AG10803 (cell line): Measurements from ENCODE around the gene RASAL2.

Experiments
- DNase-seq: peaks from one replicate; pipeline ENCODE4 v3.0.0; 2010; ENCODE audit warnings: low read depth
- H3K4me3 ChIP-seq: 2 replicates; pipeline ENCODE4 v1.5.1; 2011; ENCODE audit warnings: mild to moderate bottlenecking, low read length, control low read depth
- TF ChIP-seq, protein P1 (sequence below): conservative IDR thresholded peaks from 2 replicates; pipeline ENCODE4 v1.5.1; 2011; ENCODE audit warnings: mild to moderate bottlenecking, low read length, control low read depth, inconsistent platforms

The RASAL2 gene

DNA sequence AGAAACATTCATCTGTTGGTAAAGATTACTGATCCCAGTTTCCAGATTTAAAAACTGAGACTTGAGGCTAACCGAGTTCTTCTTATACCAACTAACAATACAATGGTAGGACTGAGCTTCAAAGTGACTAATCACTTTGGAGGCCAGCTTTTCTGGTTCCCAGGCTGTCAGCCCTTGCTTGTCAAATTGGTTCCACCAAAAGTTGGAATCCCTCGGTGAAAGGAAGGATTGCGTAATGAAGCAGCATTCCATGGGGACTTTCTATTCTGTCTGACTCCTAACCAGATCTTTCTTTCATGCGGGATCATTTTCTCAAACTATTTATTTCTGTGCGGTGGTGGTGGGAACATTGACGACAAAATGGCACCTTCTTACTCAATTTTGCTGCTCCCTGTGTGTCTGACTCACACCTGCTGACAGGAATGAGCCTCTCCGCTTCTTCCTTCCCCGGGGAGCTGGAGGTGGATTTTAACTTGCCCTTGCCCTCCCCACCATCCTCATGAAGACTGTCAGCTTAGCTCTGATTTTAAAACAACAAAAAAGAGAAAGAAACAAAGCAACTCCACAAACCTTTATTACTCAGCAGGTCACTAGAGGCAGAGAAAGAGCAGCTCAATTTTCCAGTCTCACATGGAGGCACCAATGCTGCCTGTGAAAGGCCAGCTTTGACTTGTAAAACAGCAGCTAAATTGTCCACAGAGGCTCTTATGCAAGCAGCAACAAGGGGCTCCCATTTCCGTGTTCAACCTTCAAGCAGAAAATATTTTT, 32.9 kb upstream of the RASAL2 start:
- TF ChIP-seq, protein P1, sequence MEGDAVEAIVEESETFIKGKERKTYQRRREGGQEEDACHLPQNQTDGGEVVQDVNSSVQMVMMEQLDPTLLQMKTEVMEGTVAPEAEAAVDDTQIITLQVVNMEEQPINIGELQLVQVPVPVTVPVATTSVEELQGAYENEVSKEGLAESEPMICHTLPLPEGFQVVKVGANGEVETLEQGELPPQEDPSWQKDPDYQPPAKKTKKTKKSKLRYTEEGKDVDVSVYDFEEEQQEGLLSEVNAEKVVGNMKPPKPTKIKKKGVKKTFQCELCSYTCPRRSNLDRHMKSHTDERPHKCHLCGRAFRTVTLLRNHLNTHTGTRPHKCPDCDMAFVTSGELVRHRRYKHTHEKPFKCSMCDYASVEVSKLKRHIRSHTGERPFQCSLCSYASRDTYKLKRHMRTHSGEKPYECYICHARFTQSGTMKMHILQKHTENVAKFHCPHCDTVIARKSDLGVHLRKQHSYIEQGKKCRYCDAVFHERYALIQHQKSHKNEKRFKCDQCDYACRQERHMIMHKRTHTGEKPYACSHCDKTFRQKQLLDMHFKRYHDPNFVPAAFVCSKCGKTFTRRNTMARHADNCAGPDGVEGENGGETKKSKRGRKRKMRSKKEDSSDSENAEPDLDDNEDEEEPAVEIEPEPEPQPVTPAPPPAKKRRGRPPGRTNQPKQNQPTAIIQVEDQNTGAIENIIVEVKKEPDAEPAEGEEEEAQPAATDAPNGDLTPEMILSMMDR = peak; percentile 8; the same call in 1 of the 2 replicates
- DNase-seq = peak; percentile 95
- peak overlapping the region; percentile 30 for H3K4me3 ChIP-seq

DNA sequence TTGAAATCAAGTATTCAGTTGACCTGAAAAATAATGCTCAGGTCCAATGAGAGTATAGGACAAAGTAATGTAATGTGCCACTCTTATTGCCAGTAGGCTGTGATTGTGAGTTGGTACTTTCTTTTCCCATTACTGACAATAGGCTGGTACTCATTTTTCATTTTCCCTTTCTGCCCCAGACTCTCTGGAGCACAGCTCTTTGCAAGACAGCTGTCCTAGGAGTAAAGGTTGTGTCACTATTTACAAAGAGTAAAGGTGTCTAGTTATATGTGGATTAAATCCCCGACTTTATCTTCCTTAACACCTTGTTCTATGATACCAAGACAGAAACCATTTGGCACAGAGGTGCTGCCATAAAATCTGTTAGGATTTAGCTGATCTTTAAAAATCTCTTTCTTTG, 32.3 kb upstream of the RASAL2 start:
- TF ChIP-seq, protein P1 = no peak
- DNase-seq = no peak
- H3K4me3 ChIP-seq = no peak overlapping the region

DNA sequence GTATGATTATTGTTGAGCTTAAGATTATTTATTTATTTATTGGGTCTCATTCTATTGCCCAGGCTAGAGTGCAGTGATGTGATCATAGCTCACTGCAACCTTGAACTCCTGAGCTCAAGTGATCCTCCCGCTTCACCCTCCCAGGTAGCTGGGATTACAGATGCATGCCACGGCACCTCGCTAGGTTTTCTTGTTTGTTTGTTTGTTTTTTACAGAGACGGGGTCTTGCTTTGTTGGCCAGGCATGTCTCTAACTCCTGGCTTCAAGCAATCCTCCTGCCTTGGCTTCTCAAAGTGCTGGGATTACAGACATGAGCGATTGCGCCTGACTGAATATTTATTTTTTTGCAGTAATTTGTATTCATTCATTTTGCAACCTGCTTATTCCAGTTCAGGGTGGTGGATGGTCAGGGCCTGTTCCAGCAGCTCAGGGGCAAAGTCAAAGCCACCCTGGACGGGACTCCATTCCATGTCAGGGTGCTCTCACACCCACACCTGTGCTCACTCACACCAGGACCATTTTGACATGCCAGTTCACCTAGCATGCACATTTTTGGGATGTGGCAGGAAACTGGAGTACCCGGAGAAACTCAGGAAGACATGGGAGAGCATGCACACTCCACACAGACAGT, 29.6 kb upstream of the RASAL2 start:
- no peak for DNase-seq
- TF ChIP-seq, protein P1 = no peak
- no peak overlapping the region for H3K4me3 ChIP-seq

DNA sequence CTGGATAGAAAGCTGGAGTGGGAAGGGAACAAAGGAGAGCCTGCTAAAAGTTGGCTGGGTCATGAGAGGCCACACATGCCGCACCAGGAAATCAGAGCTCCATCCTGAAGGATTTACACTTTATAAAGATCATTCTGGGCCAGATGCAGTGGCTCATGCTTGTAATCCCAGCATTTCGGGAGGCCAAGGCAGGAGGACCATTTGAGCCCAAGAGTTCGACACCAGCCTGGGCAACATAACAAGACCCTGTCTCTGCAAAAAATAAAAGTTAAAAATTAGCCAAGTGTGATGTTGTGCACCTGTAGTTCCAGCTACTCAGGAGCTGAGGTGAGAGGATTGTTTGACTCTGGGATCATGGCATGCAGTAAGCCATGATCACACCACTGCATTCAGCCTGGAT, 28.7 kb upstream of the RASAL2 start:
- TF ChIP-seq, protein P1 = no peak
- no peak overlapping the region for H3K4me3 ChIP-seq
- no peak for DNase-seq

DNA sequence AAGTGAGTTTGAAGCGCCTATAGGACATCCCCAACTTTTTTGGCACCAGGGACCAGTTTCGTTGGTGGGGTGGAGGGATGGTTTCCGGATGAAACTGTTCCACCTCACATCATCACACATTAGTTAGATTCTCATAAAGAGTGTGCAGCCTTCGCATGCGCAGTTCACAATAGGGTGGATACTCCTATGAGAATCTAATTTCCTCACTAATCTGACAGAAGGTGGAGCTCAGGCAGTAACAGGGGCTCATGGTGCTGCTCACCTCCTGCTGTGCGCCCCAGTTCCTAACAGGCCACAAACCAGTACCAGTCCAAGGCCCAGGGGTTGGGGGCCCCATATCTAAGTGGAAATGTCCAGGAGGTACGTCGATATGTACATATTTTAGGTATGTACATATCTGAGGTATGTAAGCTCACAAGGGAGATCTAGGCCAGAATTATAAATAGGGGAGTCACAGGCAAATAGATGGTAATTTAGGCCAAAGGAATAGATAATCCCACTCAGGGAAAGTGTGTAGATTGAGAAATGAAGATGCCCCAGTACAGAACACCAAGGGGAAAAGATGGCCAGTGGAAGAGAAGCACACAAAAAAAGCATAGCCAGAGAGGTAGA, 27.5 kb upstream of the RASAL2 start:
- TF ChIP-seq, protein P1 = no peak
- H3K4me3 ChIP-seq = no peak overlapping the region
- no peak for DNase-seq

DNA sequence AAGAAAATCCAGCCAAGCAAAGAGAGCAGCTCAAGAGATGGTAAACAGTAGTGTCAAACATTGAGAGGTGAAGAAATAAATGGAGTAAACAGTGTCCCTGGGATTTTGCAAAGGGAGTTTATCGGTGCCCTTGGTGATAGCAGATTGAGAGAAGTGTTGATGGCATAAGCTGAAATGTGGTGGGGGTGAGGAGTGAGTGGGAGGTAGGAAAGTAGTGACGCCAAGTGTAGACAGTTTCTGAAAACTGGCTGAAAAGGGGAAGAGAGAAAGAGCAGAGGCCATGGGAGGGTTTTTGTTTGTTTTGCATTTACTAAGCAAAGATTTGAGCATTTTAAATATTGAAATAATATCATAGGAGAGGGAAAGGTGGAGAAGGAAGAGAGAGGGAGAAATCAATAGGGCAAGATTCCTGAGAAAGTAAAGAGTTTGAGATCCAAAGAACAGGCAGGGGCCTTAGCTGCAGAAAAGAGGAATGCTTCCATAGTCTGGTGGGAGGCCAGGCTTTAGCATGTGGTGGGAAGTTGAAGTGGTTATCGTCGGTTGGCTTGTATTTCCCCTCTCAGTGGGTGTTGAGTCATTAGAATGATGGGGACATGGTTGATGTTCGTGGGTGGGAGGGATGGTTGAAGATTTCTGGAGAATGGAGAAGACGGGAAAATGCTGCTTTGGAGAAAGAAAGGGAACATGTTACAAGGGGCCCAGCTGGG, 26.8 kb upstream of the RASAL2 start:
- no peak overlapping the region for H3K4me3 ChIP-seq
- no peak for DNase-seq
- TF ChIP-seq, protein P1 = no peak
